ENCODE measurements around the gene SLC52A1. TPM values are rescaled to one million over a fixed set of nuclear protein-coding genes. Genes with fewer than 3 reads are reported as not detected.
A peak's percentile ranks its signal among the peaks of the same experiment; 100 is the strongest.

SLC52A1 gene
- total RNA-seq, 1 donor, result 0.09 TPM

- DNase-seq (ENCODE audit: low read depth), result peak; percentile 54
- H3K4me3 ChIP-seq (ENCODE audit: low read depth, low read length), result no peak overlapping the region
- no peak for TF ChIP-seq CTCF (IDR thresholded peaks at IDR 0.05; ENCODE audit: insufficient read depth, low read length)
Observed at GRCh38 chr17:5065227-5065744, 30.1 kb upstream of the SLC52A1 start.

- no peak overlapping the region for H3K4me3 ChIP-seq (ENCODE audit: low read depth, low read length)
- TF ChIP-seq CTCF (IDR thresholded peaks at IDR 0.05; ENCODE audit: insufficient read depth, low read length), result no peak
- no peak for DNase-seq (ENCODE audit: low read depth)
Observed at GRCh38 chr17:5055543-5055942, 20.3 kb upstream of the SLC52A1 start.

- TF ChIP-seq CTCF (IDR thresholded peaks at IDR 0.05; ENCODE audit: insufficient read depth, low read length), result no peak
- no peak for DNase-seq (ENCODE audit: low read depth)
- no peak overlapping the region for H3K4me3 ChIP-seq (ENCODE audit: low read depth, low read length)
Observed at GRCh38 chr17:5050278-5050677, 15.1 kb upstream of the SLC52A1 start.

GRCh38 chr17:5049314-5049841 is 14.2 kb upstream of the SLC52A1 start:
- H3K4me3 ChIP-seq (ENCODE audit: low read depth, low read length), result no peak overlapping the region
- DNase-seq (ENCODE audit: low read depth), result no peak
- TF ChIP-seq CTCF (IDR thresholded peaks at IDR 0.05; ENCODE audit: insufficient read depth, low read length), result no peak

GRCh38 chr17:5047446-5047845 is 12.2 kb upstream of the SLC52A1 start:
- TF ChIP-seq CTCF (IDR thresholded peaks at IDR 0.05; ENCODE audit: insufficient read depth, low read length), result no peak
- H3K4me3 ChIP-seq (ENCODE audit: low read depth, low read length), result no peak overlapping the region
- no peak for DNase-seq (ENCODE audit: low read depth)

GRCh38 chr17:5045496-5045895 is 10.3 kb upstream of the SLC52A1 start:
- no peak for DNase-seq (ENCODE audit: low read depth)
- TF ChIP-seq CTCF (IDR thresholded peaks at IDR 0.05; ENCODE audit: insufficient read depth, low read length), result no peak
- no peak overlapping the region for H3K4me3 ChIP-seq (ENCODE audit: low read depth, low read length)

GRCh38 chr17:5044630-5045029 is 9.4 kb upstream of the SLC52A1 start:
- DNase-seq (ENCODE audit: low read depth), result no peak
- no peak for TF ChIP-seq CTCF (IDR thresholded peaks at IDR 0.05; ENCODE audit: insufficient read depth, low read length)
- H3K4me3 ChIP-seq (ENCODE audit: low read depth, low read length), result no peak overlapping the region

Measured in fibroblast of the aortic adventitia (primary cell).